Naive thymus-derived CD4-positive, alpha-beta T cell (primary cell): Measurements from ENCODE around the gene EMID1. TPM values are rescaled to one million over a fixed set of nuclear protein-coding genes. Genes with fewer than 3 reads are reported as not detected.
A peak's percentile ranks its signal among the peaks of the same experiment; 100 is the strongest.

Source experiments
- ATAC-seq: fragments of 150-1000 bp; cut with Tn5 transposase; 2 replicates; pipeline ENCODE4 v1.10.0; 2021; ENCODE audit warnings: mild to moderate bottlenecking, moderate library complexity
- CTCF ChIA-PET: fragments of 350-600 bp; sonication (Branson Sonifier 250); formaldehyde crosslinking; loops from one replicate; lab custom pipeline; 2021; ENCODE audit warnings: antibody characterized with exemption; lab: Charles Lee
- POLR2A ChIA-PET: fragments of 350-600 bp; sonication (Branson Sonifier 250); formaldehyde crosslinking; loops from one replicate; lab custom pipeline; 2021; ENCODE audit warnings: antibody characterized with exemption, inconsistent platforms; lab: Charles Lee
- DNase-seq, 9 donors: peaks; one replicate each; pipeline versions ENCODE4 v3.0.0 to v3.0.0-alpha.2; 2020 to 2022; ENCODE audit warnings: mixed read lengths in 1 of 9
- H3K27ac ChIP-seq: one replicate; pipeline ENCODE4 v1.7.0; 2013; ENCODE audit warnings: mild to moderate bottlenecking, low read depth, low read length, moderate library complexity
- H3K27me3 ChIP-seq, 2 donors: one replicate each; pipeline ENCODE4 v1.7.0; 2013; ENCODE audit warnings: low read length in 2 of 2, mild to moderate bottlenecking in 2 of 2, moderate library complexity in 2 of 2; ENCODE audit not compliant: control insufficient read depth in 2 of 2, insufficient read depth in 2 of 2
- H3K36me3 ChIP-seq, 3 experiments: 1 replicate in 2 of 3; 2 replicates in 1 of 3; pipeline ENCODE4 v1.7.0; 2013; ENCODE audit warnings: low read length in 3 of 3, mild to moderate bottlenecking in 3 of 3, moderate library complexity in 1 of 3; ENCODE audit not compliant: insufficient read depth in 3 of 3, control insufficient read depth in 2 of 3
- H3K4me1 ChIP-seq, 2 donors: one replicate each; pipeline ENCODE4 v1.7.0; 2013; ENCODE audit warnings: low read length in 2 of 2, mild to moderate bottlenecking in 2 of 2, moderate library complexity in 1 of 2; ENCODE audit not compliant: control insufficient read depth in 2 of 2, insufficient read depth in 2 of 2
- H3K4me3 ChIP-seq: 2 replicates; pipeline ENCODE4 v1.7.0; 2013; ENCODE audit warnings: mild to moderate bottlenecking, low read length
- H3K9me3 ChIP-seq, 3 experiments: 1 replicate in 2 of 3; 2 replicates in 1 of 3; pipeline ENCODE4 v1.7.0; 2013; ENCODE audit warnings: low read length in 3 of 3; ENCODE audit not compliant: control insufficient read depth in 2 of 3
- H3K27ac Mint-ChIP-seq, 9 donors: one replicate each; pipeline ENCODE4 v1.8.0; 2020 to 2022; ENCODE audit warnings: mixed read lengths in 9 of 9, mild to moderate bottlenecking in 8 of 9, moderate library complexity in 5 of 9, inconsistent platforms in 2 of 9
- H3K27me3 Mint-ChIP-seq, 5 donors: one replicate each; pipeline ENCODE4 v1.8.0; 2021 to 2022; ENCODE audit warnings: mixed read lengths in 5 of 5, mild to moderate bottlenecking in 1 of 5
- H3K36me3 Mint-ChIP-seq, 5 donors: one replicate each; pipeline ENCODE4 v1.8.0; 2020 to 2022; ENCODE audit warnings: mixed read lengths in 5 of 5, mild to moderate bottlenecking in 3 of 5, inconsistent platforms in 1 of 5
- H3K4me1 Mint-ChIP-seq, 7 donors: one replicate each; pipeline ENCODE4 v1.8.0; 2020 to 2022; ENCODE audit warnings: mixed read lengths in 7 of 7, mild to moderate bottlenecking in 3 of 7, inconsistent platforms in 1 of 7
- H3K4me3 Mint-ChIP-seq, 10 donors: one replicate each; pipeline ENCODE4 v1.8.0; 2020 to 2022; ENCODE audit warnings: mild to moderate bottlenecking in 10 of 10, mixed read lengths in 10 of 10, moderate library complexity in 6 of 10, inconsistent platforms in 2 of 10
- H3K9me3 Mint-ChIP-seq, 11 donors: one replicate each; pipeline ENCODE4 v1.8.0; 2020 to 2022; ENCODE audit warnings: mixed read lengths in 11 of 11, mild to moderate bottlenecking in 4 of 11, inconsistent platforms in 1 of 11, moderate library complexity in 1 of 11
- intact Hi-C, 2 donors: fragments of 100-400 bp; cut with micrococcal nuclease; formaldehyde crosslinking; loops; one replicate each; pipeline ENCODE4 v1.15.1; 2023
- polyA plus RNA-seq, 2 donors: library from polyadenylated mRNA; unstranded; fragments of 300-500 nt; fragmentation: Illumina TruSeq; gene quantifications; one replicate each; pipeline ENCODE4 v1.2.3, GENCODE V29; 2021
- total RNA-seq, 6 experiments: library from RNA in 5 of 6; stranded (reverse) in 5 of 6; gene quantifications; 1 replicate in 5 of 6; 2 replicates in 1 of 6; pipeline ENCODE4 v1.2.3 and lab custom pipeline; 2021 to 2026

The EMID1 gene
- total and polyA plus RNA-seq, 7 experiments from 2014 or later: 1.2 to 2.0 TPM; not detected in 5

- no peak for ATAC-seq
- Histone ChIP-seq H3K36me3 (no peaks in the 10 kb centered on the region), H3K27ac (no peak overlapping the region), H3K27me3 (no peaks in the 10 kb centered on the region), H3K9me3 (no peaks in the 10 kb centered on the region), H3K4me3 (no peak overlapping the region), H3K4me1 (no peaks in the 10 kb centered on the region)
- intact Hi-C loops: no loop called here
- ChIA-PET POLR2A (no interaction called here), CTCF (interaction anchor here (2.2 kb wide), 1 partner anchor 14 kb away, joined by 8 read pairs; no protein-coding TSS in a partner anchor)
- Mint-ChIP-seq H3K4me1 (peaks cover 0 to 10% (median 4%) of the 10 kb centered on the region in 7 donors), H3K27ac (peak overlapping the region in 1 of 9 donors; percentile 51), H3K9me3 (no peaks in the 10 kb centered on the region), H3K4me3 (no peak overlapping the region), H3K27me3 (no peaks in the 10 kb centered on the region), H3K36me3 (no peaks in the 10 kb centered on the region)
- no peak for DNase-seq
These were observed 53.7 kb downstream of the EMID1 start for GRCh38 chr22:29259253-29259899.

GRCh38 chr22:29260031-29260560, 54.4 kb downstream of the EMID1 start:
- Mint-ChIP-seq H3K27me3 (no peaks in the 10 kb centered on the region), H3K36me3 (no peaks in the 10 kb centered on the region), H3K4me1 (peaks cover 0 to 7% (median 4%) of the 10 kb centered on the region in 7 donors), H3K4me3 (no peak overlapping the region), H3K27ac (no peak overlapping the region), H3K9me3 (no peaks in the 10 kb centered on the region)
- ATAC-seq (peak; percentile 16), DNase-seq (no peak)
- Histone ChIP-seq H3K36me3 (peaks cover 0 to under 1% (median 0%) of the 10 kb centered on the region in 3 experiments), H3K9me3 (no peaks in the 10 kb centered on the region), H3K4me3 (no peak overlapping the region), H3K4me1 (no peaks in the 10 kb centered on the region), H3K27ac (no peak overlapping the region), H3K27me3 (no peaks in the 10 kb centered on the region)
- intact Hi-C loops: loop anchor here in 1 of 2 donors (10.0 kb wide), 3 partner anchors 155 to 625 kb away; partner anchors contain the start of genes MTMR3 and NIPSNAP1
- ChIA-PET CTCF (no interaction called here), POLR2A (no interaction called here)

GRCh38 chr22:29260601-29261315, 55.1 kb downstream of the EMID1 start:
- ChIA-PET POLR2A (no interaction called here), CTCF (no interaction called here)
- DNase-seq (no peak), ATAC-seq (no peak)
- Histone ChIP-seq H3K4me3 (no peak overlapping the region), H3K36me3 (peaks cover 0 to 4% (median 0%) of the 10 kb centered on the region in 3 experiments), H3K4me1 (no peaks in the 10 kb centered on the region), H3K9me3 (no peaks in the 10 kb centered on the region), H3K27me3 (no peaks in the 10 kb centered on the region), H3K27ac (no peak overlapping the region)
- H3K27ac Mint-ChIP-seq: no peak overlapping the region
- no peak overlapping the region for H3K4me3 Mint-ChIP-seq
- H3K36me3 Mint-ChIP-seq: peaks cover 0 to under 1% (median 0%) of the 10 kb centered on the region in 5 donors
- intact Hi-C loops: loop anchor here in 1 of 2 donors (10.0 kb wide), 3 partner anchors 154 to 624 kb away; partner anchors contain the start of genes MTMR3 and NIPSNAP1
- no peaks in the 10 kb centered on the region for H3K27me3 Mint-ChIP-seq
- H3K4me1 Mint-ChIP-seq: peaks cover 0 to 7% (median 4%) of the 10 kb centered on the region in 7 donors
- no peaks in the 10 kb centered on the region for H3K9me3 Mint-ChIP-seq

GRCh38 chr22:29263791-29264276, 58.1 kb downstream of the EMID1 start:
- intact Hi-C loops: loop anchor here in 1 of 2 donors (10.0 kb wide), 3 partner anchors 151 to 621 kb away; partner anchors contain the start of genes MTMR3 and NIPSNAP1
- Mint-ChIP-seq H3K4me1 (peaks cover 10 to 21% (median 13%) of the 10 kb centered on the region in 7 donors), H3K27ac (no peak overlapping the region), H3K36me3 (peaks cover 4 to 11% (median 5%) of the 10 kb centered on the region in 5 donors), H3K9me3 (peaks cover 0 to 6% (median 0%) of the 10 kb centered on the region in 11 donors), H3K4me3 (no peak overlapping the region), H3K27me3 (peaks cover 0 to 5% (median 0%) of the 10 kb centered on the region in 5 donors)
- ATAC-seq (no peak), DNase-seq (no peak)
- POLR2A ChIA-PET: interaction anchor here (0.6 kb wide), 1 partner anchor 16 kb away, joined by 4 read pairs; no protein-coding TSS in a partner anchor
- CTCF ChIA-PET: no interaction called here
- peaks cover 0 to 18% (median 0%) of the 10 kb centered on the region in 3 experiments for H3K36me3 ChIP-seq
- no peaks in the 10 kb centered on the region for H3K27me3 ChIP-seq
- H3K4me1 ChIP-seq: peaks cover 9 to 12% of the 10 kb centered on the region in 2 donors
- no peak overlapping the region for H3K4me3 ChIP-seq
- H3K27ac ChIP-seq: no peak overlapping the region
- no peaks in the 10 kb centered on the region for H3K9me3 ChIP-seq

- intact Hi-C loops: loop anchor here (5.0 to 10.0 kb wide), 8 partner anchors 37 to 1327 kb away; partner anchors contain the start of genes MTMR3 (in 1 of the 2), NF2 (in 1 of the 2), NIPSNAP1 (in 1 of the 2) and PES1 (in 1 of the 2)
- H3K36me3 ChIP-seq: peaks cover 0 to 21% (median 0%) of the 10 kb centered on the region in 3 experiments
- H3K4me3 ChIP-seq: no peak overlapping the region
- H3K4me1 Mint-ChIP-seq: peaks cover 22 to 33% (median 28%) of the 10 kb centered on the region in 7 donors
- no peaks in the 10 kb centered on the region for H3K27me3 ChIP-seq
- no peaks in the 10 kb centered on the region for H3K9me3 ChIP-seq
- no peak overlapping the region for H3K27ac Mint-ChIP-seq
- CTCF ChIA-PET: no interaction called here
- no peak for DNase-seq
- no peak overlapping the region for H3K27ac ChIP-seq
- H3K4me1 ChIP-seq: peaks cover 14 to 18% of the 10 kb centered on the region in 2 donors
- POLR2A ChIA-PET: no interaction called here
- peaks cover 5 to 23% (median 9%) of the 10 kb centered on the region in 5 donors for H3K36me3 Mint-ChIP-seq
- peaks cover 0 to 6% (median 0%) of the 10 kb centered on the region in 11 donors for H3K9me3 Mint-ChIP-seq
- H3K27me3 Mint-ChIP-seq: peaks cover 0 to 5% (median 0%) of the 10 kb centered on the region in 5 donors
- no peak for ATAC-seq
- H3K4me3 Mint-ChIP-seq: no peak overlapping the region
These were observed 59.6 kb downstream of the EMID1 start for GRCh38 chr22:29265305-29265704.

GRCh38 chr22:29265929-29266328, 60.2 kb downstream of the EMID1 start:
- DNase-seq (no peak), ATAC-seq (no peak)
- Mint-ChIP-seq H3K4me3 (peak overlapping the region in 6 of 10 donors; percentile 29 to 99 (median 73)), H3K36me3 (peaks cover 8 to 29% (median 9%) of the 10 kb centered on the region in 5 donors), H3K27me3 (peaks cover 0 to 5% (median 0%) of the 10 kb centered on the region in 5 donors), H3K9me3 (peaks cover 0 to 6% (median 0%) of the 10 kb centered on the region in 11 donors), H3K4me1 (peaks cover 28 to 39% (median 34%) of the 10 kb centered on the region in 7 donors), H3K27ac (peak overlapping the region in 3 of 9 donors; percentile 32 to 56 (median 41))
- Histone ChIP-seq H3K27me3 (no peaks in the 10 kb centered on the region), H3K36me3 (peaks cover 0 to 21% (median 0%) of the 10 kb centered on the region in 3 experiments), H3K4me3 (no peak overlapping the region), H3K4me1 (peaks cover 21 to 23% of the 10 kb centered on the region in 2 donors), H3K27ac (no peak overlapping the region), H3K9me3 (no peaks in the 10 kb centered on the region)
- POLR2A ChIA-PET: no interaction called here
- intact Hi-C loops: loop anchor here (2.0 to 10.0 kb wide), 9 partner anchors 36 to 1326 kb away; partner anchors contain the start of genes HSCB (in 1 of the 2), MTMR3 (in 1 of the 2), NF2 (in 1 of the 2) and NIPSNAP1 (in 1 of the 2)
- CTCF ChIA-PET: no interaction called here
